ENCODE data around the gene ATP13A4.

DNA sequence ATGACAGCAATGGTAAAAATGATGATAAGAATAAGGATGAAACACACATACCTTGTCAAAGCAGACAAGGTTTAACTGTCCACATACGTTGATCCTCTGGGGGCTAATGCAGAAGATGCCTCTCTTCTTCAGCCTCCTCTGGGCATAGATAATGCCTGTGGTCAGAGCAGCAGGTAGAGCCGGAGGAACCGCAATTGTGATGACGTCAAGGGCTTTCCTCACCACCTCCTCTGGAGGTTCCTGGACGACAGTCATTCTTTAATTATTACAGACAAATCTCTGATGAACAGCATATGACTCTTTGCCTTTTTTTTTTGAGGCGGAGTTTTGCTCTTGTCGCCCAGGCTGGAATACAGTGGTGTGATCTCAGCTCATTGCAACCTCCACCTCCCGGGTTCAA is 89.8 kb downstream of the ATP13A4 start:
- TF ChIP-seq, protein P1, sequence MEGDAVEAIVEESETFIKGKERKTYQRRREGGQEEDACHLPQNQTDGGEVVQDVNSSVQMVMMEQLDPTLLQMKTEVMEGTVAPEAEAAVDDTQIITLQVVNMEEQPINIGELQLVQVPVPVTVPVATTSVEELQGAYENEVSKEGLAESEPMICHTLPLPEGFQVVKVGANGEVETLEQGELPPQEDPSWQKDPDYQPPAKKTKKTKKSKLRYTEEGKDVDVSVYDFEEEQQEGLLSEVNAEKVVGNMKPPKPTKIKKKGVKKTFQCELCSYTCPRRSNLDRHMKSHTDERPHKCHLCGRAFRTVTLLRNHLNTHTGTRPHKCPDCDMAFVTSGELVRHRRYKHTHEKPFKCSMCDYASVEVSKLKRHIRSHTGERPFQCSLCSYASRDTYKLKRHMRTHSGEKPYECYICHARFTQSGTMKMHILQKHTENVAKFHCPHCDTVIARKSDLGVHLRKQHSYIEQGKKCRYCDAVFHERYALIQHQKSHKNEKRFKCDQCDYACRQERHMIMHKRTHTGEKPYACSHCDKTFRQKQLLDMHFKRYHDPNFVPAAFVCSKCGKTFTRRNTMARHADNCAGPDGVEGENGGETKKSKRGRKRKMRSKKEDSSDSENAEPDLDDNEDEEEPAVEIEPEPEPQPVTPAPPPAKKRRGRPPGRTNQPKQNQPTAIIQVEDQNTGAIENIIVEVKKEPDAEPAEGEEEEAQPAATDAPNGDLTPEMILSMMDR (IDR thresholded peaks at IDR 0.05 in 4 of 5, conservative IDR thresholded peaks at IDR 0.05 in 1 of 5): no peak
- TF ChIP-seq POLR2A (IDR thresholded peaks at IDR 0.05): no peak

Data from gastrocnemius medialis (tissue), 4 donors.